IMR-90 (cell line): ENCODE measurements around the gene ZNF280A.

Source experiments
- CEBPB ChIP-seq: IDR thresholded peaks from 2 replicates; pipeline ENCODE4 v1.6.1; 2012; ENCODE audit warnings: low read depth, low read length, improper control_type of control experiment
- CTCF ChIP-seq: conservative IDR thresholded peaks from 2 replicates; pipeline ENCODE4 v1.5.1; 2012; ENCODE audit warnings: mild to moderate bottlenecking, low read depth, low read length, improper control_type of control experiment
- ELK1 ChIP-seq: fragments of 150-350 bp; IDR thresholded peaks from 2 replicates; pipeline ENCODE4 v1.6.1; 2016; ENCODE audit warnings: low read depth, mild to moderate bottlenecking, low read length, moderate library complexity, borderline replicate concordance
- POLR2A ChIP-seq: IDR thresholded peaks from 2 replicates; pipeline ENCODE4 v1.6.1; 2012; ENCODE audit warnings: mild to moderate bottlenecking, low read depth, low read length
- RAD21 ChIP-seq: IDR thresholded peaks from 2 replicates; pipeline ENCODE4 v1.6.1; 2012; ENCODE audit warnings: low read length, improper control_type of control experiment
- RFX5 ChIP-seq: IDR thresholded peaks from 2 replicates; pipeline ENCODE4 v1.8.0; 2012; ENCODE audit warnings: low read depth, mild to moderate bottlenecking, low read length, moderate library complexity
- USF2 ChIP-seq: fragments of 150-350 bp; IDR thresholded peaks from 2 replicates; pipeline ENCODE4 v1.6.1; 2017; ENCODE audit warnings: mild to moderate bottlenecking, antibody characterized with exemption, low read length, low read depth

GRCh38 chr22:22520667-22521602, 865 bp upstream of the ZNF280A start:
- TF ChIP-seq CTCF (no peak), ELK1 (no peak), RAD21 (no peak), POLR2A (no peak), USF2 (no peak), CEBPB (no peak), RFX5 (no peak)
